GM19455 (cell line): Measurements from ENCODE around the gene LRRFIP2.
"Not testable (repeated sequence)": the region's sequence is repeated elsewhere in the genome, so short reads cannot be mapped to it uniquely, and the experiment has no call there.

Experiments used
- ATAC-seq: cut with Tn5 transposase; IDR thresholded peaks from one replicate; pipeline ENCODE4 v1.9.1; 2021; ENCODE audit not compliant: unreplicated experiment

The LRRFIP2 gene

GRCh38 chr3:37145611-37146010, 28.8 kb downstream of the LRRFIP2 start:
- ATAC-seq = no peak

- ATAC-seq = no peak
These were observed 29.6 kb downstream of the LRRFIP2 start for GRCh38 chr3:37144806-37145205.

DNA sequence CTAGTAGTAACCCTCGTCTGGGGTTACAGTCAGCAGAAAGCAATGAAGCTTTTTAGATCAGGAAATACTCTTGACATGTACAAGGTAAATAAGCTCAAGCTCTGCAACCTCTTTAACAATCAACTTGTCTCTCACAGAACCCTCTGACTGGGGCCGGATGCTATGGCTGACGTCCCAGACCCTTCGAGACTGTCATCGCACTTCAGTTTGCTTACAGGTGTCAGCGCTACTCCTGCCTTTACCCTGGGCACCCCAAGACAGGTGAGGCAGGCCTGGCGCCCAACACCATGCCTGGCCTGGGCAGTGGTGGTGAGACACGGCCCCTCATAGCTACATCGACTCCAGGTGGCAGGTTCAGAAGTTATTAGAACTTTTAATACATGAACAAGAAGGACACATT, 30.6 kb downstream of the LRRFIP2 start:
- ATAC-seq = no peak

- no peak for ATAC-seq
These were observed 32.7 kb downstream of the LRRFIP2 start for GRCh38 chr3:37141676-37142075.

- ATAC-seq = no peak
These were observed 33.4 kb downstream of the LRRFIP2 start for GRCh38 chr3:37140899-37141541.

- ATAC-seq = no peak
These were observed 34.8 kb downstream of the LRRFIP2 start for GRCh38 chr3:37139567-37140052.

DNA sequence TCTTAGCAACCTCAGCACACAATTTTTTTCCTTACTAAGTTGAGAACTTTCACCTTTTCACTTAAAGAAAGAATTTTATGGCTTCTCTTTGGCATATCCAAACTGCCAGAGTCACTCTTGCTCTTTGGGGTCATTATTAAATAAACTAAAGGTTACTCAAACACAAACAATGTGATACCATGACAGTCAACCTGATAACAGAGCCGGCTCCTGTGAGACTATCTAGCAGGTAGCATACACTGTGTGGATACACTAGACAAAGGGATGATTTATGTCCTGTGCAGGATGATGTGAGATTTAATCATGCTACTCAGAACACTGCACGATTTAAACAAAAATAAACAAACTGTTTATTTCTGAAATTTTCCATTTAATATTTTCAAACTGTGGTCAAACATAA, 35.6 kb downstream of the LRRFIP2 start:
- ATAC-seq = no peak

GRCh38 chr3:37137516-37137915, 36.9 kb downstream of the LRRFIP2 start:
- ATAC-seq = no peak

GRCh38 chr3:37136067-37136466, 38.3 kb downstream of the LRRFIP2 start:
- ATAC-seq = no peak

DNA sequence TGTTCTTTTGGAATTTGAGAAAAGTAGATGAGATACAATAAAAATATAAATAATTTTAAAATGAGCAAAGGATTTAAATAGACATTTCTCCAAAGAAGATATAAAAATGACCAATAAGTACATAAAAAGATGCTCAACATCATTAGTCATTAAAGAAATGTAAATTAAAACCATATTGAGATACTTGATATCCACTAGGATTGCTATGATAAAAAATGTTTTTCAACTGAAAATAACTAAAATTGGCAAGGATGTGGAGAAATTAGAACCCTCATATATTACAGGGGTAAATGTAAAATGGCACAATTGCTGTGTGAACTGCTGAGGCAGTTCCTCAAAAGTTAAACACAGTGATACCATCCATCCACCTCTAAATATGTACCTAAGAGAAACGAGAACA, 38.8 kb downstream of the LRRFIP2 start:
- no peak for ATAC-seq

- ATAC-seq = no peak
These were observed 42.0 kb downstream of the LRRFIP2 start for GRCh38 chr3:37132334-37132733.

DNA sequence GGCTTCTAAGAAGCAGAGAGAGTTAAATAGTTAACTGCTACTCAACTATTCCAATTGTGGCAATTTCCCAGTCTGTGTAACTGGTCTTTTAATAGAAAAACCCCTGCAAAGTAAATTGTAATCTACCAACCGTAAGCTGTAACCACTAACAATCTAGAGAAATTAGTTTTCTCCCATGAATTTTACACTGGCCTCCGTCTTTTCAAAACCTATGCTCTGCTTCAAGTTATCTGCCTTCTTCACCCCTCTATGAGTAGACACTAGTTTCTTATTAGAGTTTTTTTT, 42.6 kb downstream of the LRRFIP2 start:
- no peak for ATAC-seq

- no peak for ATAC-seq
These were observed 43.2 kb downstream of the LRRFIP2 start for GRCh38 chr3:37130984-37131859.

DNA sequence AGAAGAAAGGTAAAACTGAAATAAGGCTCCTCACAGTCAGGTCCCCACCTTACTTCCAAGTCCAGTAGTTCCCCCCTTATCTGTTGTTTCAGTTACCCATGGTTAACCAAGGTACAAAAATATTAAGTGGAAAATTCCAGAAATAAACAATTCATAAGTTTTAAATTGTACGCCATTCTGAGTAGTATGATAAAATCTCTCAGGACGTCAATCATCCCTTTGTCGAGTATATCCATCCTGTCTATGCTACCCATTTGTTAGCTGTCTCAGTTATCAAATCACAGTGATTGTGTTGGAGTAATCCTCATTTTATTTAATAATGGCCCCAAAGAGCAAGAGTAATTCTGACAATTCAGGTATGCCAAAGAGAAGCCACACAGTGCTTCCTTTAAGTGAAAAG, 43.9 kb downstream of the LRRFIP2 start:
- ATAC-seq = no peak

GRCh38 chr3:37129871-37130270, 44.5 kb downstream of the LRRFIP2 start:
- ATAC-seq = no peak

- no peak for ATAC-seq
These were observed 47.0 kb downstream of the LRRFIP2 start for GRCh38 chr3:37127340-37127739.

DNA sequence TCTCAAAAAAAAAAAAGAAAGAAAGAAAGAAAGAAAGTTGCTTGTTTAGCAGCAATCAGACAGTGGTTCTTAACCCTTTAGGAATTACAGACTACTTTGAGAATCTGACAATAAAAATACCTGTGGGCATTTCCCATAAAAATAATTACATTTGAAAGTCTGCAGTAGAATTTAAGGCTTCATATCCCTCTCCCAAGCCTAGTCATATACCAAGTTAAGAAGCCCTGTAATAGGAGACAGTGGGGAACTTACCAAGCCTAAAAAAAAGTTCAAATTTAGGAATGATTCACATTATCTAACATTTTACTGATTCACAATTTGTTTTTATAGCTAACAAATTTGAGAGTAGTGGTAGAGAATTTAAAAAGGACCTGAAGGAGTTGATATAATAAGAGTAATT, 47.5 kb downstream of the LRRFIP2 start:
- ATAC-seq = no peak

- ATAC-seq = no peak
These were observed 48.9 kb downstream of the LRRFIP2 start for GRCh38 chr3:37125195-37126073.

DNA sequence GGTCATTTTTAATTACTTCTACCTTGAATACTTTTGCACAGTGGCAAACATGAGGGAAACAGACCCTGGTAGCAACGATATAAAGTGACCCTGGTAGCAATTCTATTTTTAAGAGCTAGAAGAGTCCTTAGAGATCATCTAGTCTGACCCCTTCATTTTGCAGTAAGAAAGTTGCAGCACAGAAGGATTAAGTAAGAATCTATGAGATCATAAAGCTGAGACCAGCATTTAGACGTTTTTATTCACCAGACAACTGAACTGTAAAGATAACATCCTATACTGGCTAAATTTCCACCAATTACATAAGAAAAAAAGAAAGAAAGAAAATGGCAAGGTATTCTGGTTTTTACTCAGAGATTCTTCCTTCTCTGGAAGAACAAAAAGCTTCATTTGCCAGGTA, 49.9 kb downstream of the LRRFIP2 start:
- ATAC-seq = no peak

DNA sequence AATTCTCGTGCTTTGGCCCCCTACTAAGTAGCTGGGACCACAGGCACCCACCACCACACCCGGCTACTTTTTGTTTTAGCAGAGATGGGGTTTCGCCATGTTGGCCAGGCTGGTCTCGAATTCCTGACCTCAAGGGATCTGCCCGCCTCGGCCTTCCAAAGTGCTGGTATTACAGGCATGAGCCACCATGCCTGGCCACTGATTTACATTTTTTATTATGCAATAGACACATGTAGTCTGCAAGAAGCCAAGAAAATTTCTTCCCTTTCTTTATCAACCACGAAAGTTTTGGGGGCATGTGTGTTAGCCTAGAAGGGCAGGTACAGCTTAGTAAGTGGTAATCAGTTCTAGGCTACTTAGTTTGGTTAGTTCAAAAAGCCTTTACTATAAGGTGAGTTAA, 51.1 kb downstream of the LRRFIP2 start:
- ATAC-seq = no peak

GRCh38 chr3:37122069-37122468, 52.3 kb downstream of the LRRFIP2 start:
- not testable (repeated sequence) for ATAC-seq

DNA sequence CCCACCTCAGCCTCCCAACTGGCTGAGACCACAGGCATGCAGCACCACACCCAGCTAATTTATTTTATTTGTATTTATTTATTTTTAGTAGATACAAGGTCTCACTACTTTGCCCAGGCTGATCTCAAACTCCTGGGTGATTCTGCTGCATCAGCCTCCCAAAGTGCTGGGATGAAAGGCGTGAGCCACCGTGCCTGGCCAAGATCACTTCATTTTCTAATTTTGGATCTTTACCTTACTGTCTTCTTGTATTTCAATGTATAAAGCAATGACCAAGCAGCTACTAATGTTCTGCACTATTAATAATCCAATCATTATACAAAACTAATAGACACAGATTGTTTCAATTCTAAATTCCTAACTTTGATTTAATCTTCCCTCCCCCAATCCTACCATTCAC, 56.2 kb downstream of the LRRFIP2 start:
- no peak for ATAC-seq
